Measurements from ENCODE around the gene ARL10.

DNA sequence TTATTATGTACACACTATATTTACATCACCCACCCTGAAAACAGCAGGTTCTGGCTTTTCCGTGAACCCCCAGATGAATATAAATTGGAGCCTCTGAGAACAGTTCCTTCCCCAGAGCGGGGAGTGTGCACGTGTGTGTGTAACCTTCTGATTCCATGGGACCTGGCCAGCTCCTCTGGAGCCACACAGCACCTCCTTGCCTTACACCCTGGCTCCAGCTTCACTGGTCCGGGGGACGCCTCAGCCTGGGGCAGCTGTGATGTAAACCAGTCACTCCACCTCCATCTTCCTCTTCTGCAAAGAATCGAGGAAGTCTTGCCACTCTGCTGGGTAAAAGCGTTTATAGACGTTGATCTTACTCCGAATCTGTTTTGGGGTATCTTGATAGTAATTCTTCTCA lies 18.7 kb downstream of the ARL10 start:
- TF ChIP-seq, protein P1, sequence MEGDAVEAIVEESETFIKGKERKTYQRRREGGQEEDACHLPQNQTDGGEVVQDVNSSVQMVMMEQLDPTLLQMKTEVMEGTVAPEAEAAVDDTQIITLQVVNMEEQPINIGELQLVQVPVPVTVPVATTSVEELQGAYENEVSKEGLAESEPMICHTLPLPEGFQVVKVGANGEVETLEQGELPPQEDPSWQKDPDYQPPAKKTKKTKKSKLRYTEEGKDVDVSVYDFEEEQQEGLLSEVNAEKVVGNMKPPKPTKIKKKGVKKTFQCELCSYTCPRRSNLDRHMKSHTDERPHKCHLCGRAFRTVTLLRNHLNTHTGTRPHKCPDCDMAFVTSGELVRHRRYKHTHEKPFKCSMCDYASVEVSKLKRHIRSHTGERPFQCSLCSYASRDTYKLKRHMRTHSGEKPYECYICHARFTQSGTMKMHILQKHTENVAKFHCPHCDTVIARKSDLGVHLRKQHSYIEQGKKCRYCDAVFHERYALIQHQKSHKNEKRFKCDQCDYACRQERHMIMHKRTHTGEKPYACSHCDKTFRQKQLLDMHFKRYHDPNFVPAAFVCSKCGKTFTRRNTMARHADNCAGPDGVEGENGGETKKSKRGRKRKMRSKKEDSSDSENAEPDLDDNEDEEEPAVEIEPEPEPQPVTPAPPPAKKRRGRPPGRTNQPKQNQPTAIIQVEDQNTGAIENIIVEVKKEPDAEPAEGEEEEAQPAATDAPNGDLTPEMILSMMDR (optimal IDR thresholded peaks at IDR 0.05 in 1 of 3, IDR thresholded peaks at IDR 0.05 in 1 of 3, conservative IDR thresholded peaks at IDR 0.05 in 1 of 3; ENCODE audit: extremely low read depth in 1 of 3, insufficient read depth in 2 of 3, low read length in 3 of 3), result no peak
- TF ChIP-seq EZH2 (IDR thresholded peaks at IDR 0.05; ENCODE audit: low read length), result no peak

Measured in keratinocyte (primary cell).